SK-N-SH treated with all-trans-retinoic acid at 6 μM for 48 hours (cell line): ENCODE results near the gene GRK3.
A peak's percentile ranks its signal among the peaks of the same experiment; 100 is the strongest.

Experiments
- CREB5 ChIP-seq: fragments of 250-450 bp; sonication (Bioruptor Pico); IDR thresholded peaks from 2 replicates; pipeline ENCODE4 v1.5.1; 2020; ENCODE audit warnings: low read depth, mild to moderate bottlenecking, moderate library complexity
- ISL1 ChIP-seq: fragments of 250-450 bp; sonication (Bioruptor Pico); IDR thresholded peaks from 2 replicates; pipeline ENCODE4 v2.1.2; 2022; ENCODE audit warnings: mild to moderate bottlenecking, moderate library complexity
- RARB ChIP-seq: fragments of 250-450 bp; sonication (Bioruptor Pico); IDR thresholded peaks from 2 replicates; pipeline ENCODE4 v1.8.0; 2021; ENCODE audit warnings: mild to moderate bottlenecking, moderate library complexity
- SNAI2 ChIP-seq: fragments of 250-450 bp; sonication (Bioruptor Pico); IDR thresholded peaks from 2 replicates; pipeline ENCODE4 v1.5.0; 2020; ENCODE audit warnings: mild to moderate bottlenecking, moderate library complexity
- ZNF565 ChIP-seq: fragments of 450-650 bp; formaldehyde crosslinking; conservative IDR thresholded peaks from 2 replicates; pipeline ENCODE4 v1.5.0; 2020; ENCODE audit warnings: low read depth, mild to moderate bottlenecking, moderate library complexity
- ZNF8 ChIP-seq: fragments of 450-650 bp; formaldehyde crosslinking; IDR thresholded peaks from 2 replicates; pipeline ENCODE4 v1.5.0; 2020; ENCODE audit warnings: mild to moderate bottlenecking, moderate library complexity

- TF ChIP-seq SNAI2 (no peak), RARB (no peak), CREB5 (CRISPR knock-in tag) (no peak), ISL1 (CRISPR knock-in tag) (no peak), ZNF565 (CRISPR knock-in tag) (no peak), ZNF8 (peak; percentile 74; the same call in 1 of the 2 replicates)
Measured at GRCh38 chr22:25627271-25627852, 62.9 kb downstream of the GRK3 start.
